ENCODE measurements around the gene USP15.

DNA sequence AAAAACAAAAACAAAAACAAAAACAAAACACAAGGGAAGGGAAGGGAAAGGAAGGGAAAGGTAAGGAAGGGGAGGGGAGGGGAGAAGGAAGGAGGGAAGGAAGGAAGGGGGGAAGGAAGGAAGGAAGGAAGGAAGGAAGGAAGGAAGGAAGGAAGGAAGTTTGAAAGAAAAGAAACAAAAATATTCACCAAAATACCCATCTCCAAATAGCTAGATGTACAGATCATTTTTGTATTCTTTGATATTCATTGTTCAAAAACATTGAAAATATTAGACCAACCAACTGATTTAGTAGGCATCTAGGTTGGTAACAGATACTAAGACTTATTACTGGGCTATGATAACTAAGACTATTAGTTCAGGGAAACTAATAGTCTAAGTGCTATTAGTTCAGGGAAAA is 39.1 kb upstream of the USP15 start:
- TF ChIP-seq, protein P1, sequence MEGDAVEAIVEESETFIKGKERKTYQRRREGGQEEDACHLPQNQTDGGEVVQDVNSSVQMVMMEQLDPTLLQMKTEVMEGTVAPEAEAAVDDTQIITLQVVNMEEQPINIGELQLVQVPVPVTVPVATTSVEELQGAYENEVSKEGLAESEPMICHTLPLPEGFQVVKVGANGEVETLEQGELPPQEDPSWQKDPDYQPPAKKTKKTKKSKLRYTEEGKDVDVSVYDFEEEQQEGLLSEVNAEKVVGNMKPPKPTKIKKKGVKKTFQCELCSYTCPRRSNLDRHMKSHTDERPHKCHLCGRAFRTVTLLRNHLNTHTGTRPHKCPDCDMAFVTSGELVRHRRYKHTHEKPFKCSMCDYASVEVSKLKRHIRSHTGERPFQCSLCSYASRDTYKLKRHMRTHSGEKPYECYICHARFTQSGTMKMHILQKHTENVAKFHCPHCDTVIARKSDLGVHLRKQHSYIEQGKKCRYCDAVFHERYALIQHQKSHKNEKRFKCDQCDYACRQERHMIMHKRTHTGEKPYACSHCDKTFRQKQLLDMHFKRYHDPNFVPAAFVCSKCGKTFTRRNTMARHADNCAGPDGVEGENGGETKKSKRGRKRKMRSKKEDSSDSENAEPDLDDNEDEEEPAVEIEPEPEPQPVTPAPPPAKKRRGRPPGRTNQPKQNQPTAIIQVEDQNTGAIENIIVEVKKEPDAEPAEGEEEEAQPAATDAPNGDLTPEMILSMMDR (IDR thresholded peaks at IDR 0.05) = no peak
- no peak for TF ChIP-seq POLR2A (IDR thresholded peaks at IDR 0.05)

Measured in stomach (tissue), 4 donors.